Urinary bladder (tissue), 4 donors: ENCODE measurements around the gene UBE2I. TPM values are rescaled to one million over a fixed set of nuclear protein-coding genes. Genes with fewer than 3 reads are reported as not detected.

Experiments used
- DNase-seq: peaks from one replicate; pipeline ENCODE4 v3.0.0-alpha.2; 2015; ENCODE audit errors: extremely low spot score
- H3K27ac ChIP-seq: one replicate; pipeline ENCODE4 v1.5.1; 2013; ENCODE audit warnings: low read depth, mild to moderate bottlenecking, moderate library complexity
- H3K36me3 ChIP-seq: one replicate; pipeline ENCODE4 v1.6.1; 2013; ENCODE audit warnings: mild to moderate bottlenecking, moderate library complexity; ENCODE audit not compliant: insufficient read depth
- H3K4me1 ChIP-seq: one replicate; pipeline ENCODE4 v1.6.1; 2013; ENCODE audit warnings: mild to moderate bottlenecking, moderate library complexity; ENCODE audit not compliant: insufficient read depth
- H3K4me3 ChIP-seq: one replicate; pipeline ENCODE4 v1.5.1; 2013; ENCODE audit warnings: low read depth, low read length
- WGBS: extraction: QIAGEN DNeasy Blood & Tissue Kit; methylation state at CpG from one replicate; pipeline ENCODE4 v1.1.7; 2013; 5-methylcytosine and 5-hydroxymethylcytosine counted together
- polyA plus RNA-seq: library from polyadenylated mRNA; stranded (reverse); fragments of 200-250 nt; gene quantifications from one replicate; pipeline ENCODE4 v1.2.3, GENCODE V29; 2013
- total RNA-seq: library from RNA; depleted of rRNA; stranded (reverse); fragments of >200 nt; gene quantifications from one replicate; pipeline ENCODE4 v1.2.3, GENCODE V29; 2014
- donor health status: healthy with polysubstance abuse.
- donor health status: healthy.

UBE2I gene
- total and polyA plus RNA-seq, 2 donors = 41.9 to 84.1 TPM

GRCh38 chr16:1317479-1318267, 8.2 kb downstream of the UBE2I start:
- Histone ChIP-seq H3K36me3 (peaks cover 17% of the 10 kb centered on the region), H3K4me3 (no peak overlapping the region), H3K27ac (no peak overlapping the region), H3K4me1 (no peaks in the 10 kb centered on the region)
- no peak for DNase-seq
- WGBS = 89% methylated on average over 32 of the region's 32 CpGs

- H3K4me1 ChIP-seq = no peaks in the 10 kb centered on the region
- no peak overlapping the region for H3K4me3 ChIP-seq
- WGBS = 78% methylated on average over 9 of the region's 9 CpGs
- no peak overlapping the region for H3K27ac ChIP-seq
- peaks cover 19% of the 10 kb centered on the region for H3K36me3 ChIP-seq
- no peak for DNase-seq
These were observed 8.8 kb downstream of the UBE2I start for GRCh38 chr16:1318268-1318545.

GRCh38 chr16:1319041-1319440, 9.6 kb downstream of the UBE2I start:
- Histone ChIP-seq H3K4me3 (no peak overlapping the region), H3K4me1 (no peaks in the 10 kb centered on the region), H3K27ac (no peak overlapping the region), H3K36me3 (peaks cover 20% of the 10 kb centered on the region)
- DNase-seq = no peak
- 92% methylated on average over 33 of the region's 33 CpGs for WGBS

GRCh38 chr16:1320097-1320496, 10.7 kb downstream of the UBE2I start:
- Histone ChIP-seq H3K4me1 (no peaks in the 10 kb centered on the region), H3K4me3 (no peak overlapping the region), H3K36me3 (peaks cover 20% of the 10 kb centered on the region), H3K27ac (no peak overlapping the region)
- DNase-seq = no peak
- 85% methylated on average over 12 of the region's 12 CpGs for WGBS

- H3K4me3 ChIP-seq = no peak overlapping the region
- DNase-seq = no peak
- no peak overlapping the region for H3K27ac ChIP-seq
- 87% methylated on average over 22 of the region's 22 CpGs for WGBS
- H3K4me1 ChIP-seq = no peaks in the 10 kb centered on the region
- peaks cover 20% of the 10 kb centered on the region for H3K36me3 ChIP-seq
These were observed 11.3 kb downstream of the UBE2I start for GRCh38 chr16:1320658-1321240.

GRCh38 chr16:1322407-1322806, 13.0 kb downstream of the UBE2I start:
- H3K36me3 ChIP-seq = peaks cover 16% of the 10 kb centered on the region
- 96% methylated on average over 8 of the region's 8 CpGs for WGBS
- H3K4me1 ChIP-seq = no peaks in the 10 kb centered on the region
- DNase-seq = no peak
- no peak overlapping the region for H3K27ac ChIP-seq
- H3K4me3 ChIP-seq = no peak overlapping the region

GRCh38 chr16:1323296-1324239, 14.1 kb downstream of the UBE2I start:
- Histone ChIP-seq H3K4me3 (no peak overlapping the region), H3K4me1 (no peaks in the 10 kb centered on the region), H3K36me3 (peaks cover 10% of the 10 kb centered on the region), H3K27ac (no peak overlapping the region)
- WGBS = 81% methylated on average over 35 of the region's 35 CpGs
- DNase-seq = no peak

- H3K27ac ChIP-seq = no peak overlapping the region
- no peak for DNase-seq
- no peak overlapping the region for H3K4me3 ChIP-seq
- WGBS = 82% methylated on average over 22 of the region's 22 CpGs
- peaks cover 10% of the 10 kb centered on the region for H3K36me3 ChIP-seq
- no peaks in the 10 kb centered on the region for H3K4me1 ChIP-seq
These were observed 14.9 kb downstream of the UBE2I start for GRCh38 chr16:1324286-1324826.

GRCh38 chr16:1325261-1325660, 15.8 kb downstream of the UBE2I start:
- WGBS = 84% methylated on average over 15 of the region's 15 CpGs
- Histone ChIP-seq H3K4me3 (no peak overlapping the region), H3K4me1 (no peaks in the 10 kb centered on the region), H3K27ac (no peak overlapping the region), H3K36me3 (peaks cover 10% of the 10 kb centered on the region)
- DNase-seq = no peak

- WGBS = 65% methylated on average over 20 of the region's 20 CpGs
- Histone ChIP-seq H3K36me3 (peaks cover 6% of the 10 kb centered on the region), H3K27ac (no peak overlapping the region), H3K4me1 (no peaks in the 10 kb centered on the region), H3K4me3 (no peak overlapping the region)
- no peak for DNase-seq
These were observed 16.4 kb downstream of the UBE2I start for GRCh38 chr16:1325673-1326371.

- WGBS = 61% methylated on average over 17 of the region's 17 CpGs
- peaks cover 2% of the 10 kb centered on the region for H3K36me3 ChIP-seq
These were observed 17.0 kb downstream of the UBE2I start for GRCh38 chr16:1326391-1326790.

GRCh38 chr16:1326946-1327618, 17.6 kb downstream of the UBE2I start:
- Histone ChIP-seq H3K4me1 (no peaks in the 10 kb centered on the region), H3K4me3 (no peak overlapping the region), H3K27ac (no peak overlapping the region), H3K36me3 (peaks cover 2% of the 10 kb centered on the region)
- 79% methylated on average over 17 of the region's 17 CpGs for WGBS
- DNase-seq = no peak

More at GRCh38 chr16:1326391-1326790, 17.0 kb downstream of the UBE2I start:
- Histone ChIP-seq H3K27ac (no peak overlapping the region), H3K4me1 (no peaks in the 10 kb centered on the region), H3K4me3 (no peak overlapping the region)
- no peak for DNase-seq

- Histone ChIP-seq H3K36me3 (peaks cover 2% of the 10 kb centered on the region), H3K4me1 (no peaks in the 10 kb centered on the region), H3K4me3 (no peak overlapping the region), H3K27ac (no peak overlapping the region)
- no peak for DNase-seq
- 55% methylated on average over 5 of the region's 5 CpGs for WGBS
These were observed 18.1 kb downstream of the UBE2I start for GRCh38 chr16:1327619-1327947.
